HG03280 (cell line): Measurements from ENCODE around the gene BTBD16.
A peak's percentile ranks its signal among the peaks of the same experiment; 100 is the strongest.

Experiments used
- ATAC-seq: cut with Tn5 transposase; IDR thresholded peaks from one replicate; pipeline ENCODE4 v1.9.1; 2021; ENCODE audit warnings: mild to moderate bottlenecking, moderate library complexity; ENCODE audit not compliant: unreplicated experiment

Gene BTBD16

GRCh38 chr10:122292376-122292775 is 21.3 kb downstream of the BTBD16 start:
- ATAC-seq, result no peak

- no peak for ATAC-seq
Observed at GRCh38 chr10:122293156-122293960, 22.3 kb downstream of the BTBD16 start.

- no peak for ATAC-seq
Observed at GRCh38 chr10:122293961-122294380, 22.9 kb downstream of the BTBD16 start.

- no peak for ATAC-seq
Observed at GRCh38 chr10:122294511-122295450, 23.7 kb downstream of the BTBD16 start.

- no peak for ATAC-seq
Observed at GRCh38 chr10:122295451-122295809, 24.3 kb downstream of the BTBD16 start.

- peak; percentile 67 for ATAC-seq
Observed at GRCh38 chr10:122296363-122297120, 25.4 kb downstream of the BTBD16 start.

- no peak for ATAC-seq
Observed at GRCh38 chr10:122297583-122297982, 26.5 kb downstream of the BTBD16 start.

- ATAC-seq, result no peak
Observed at GRCh38 chr10:122298206-122298597, 27.1 kb downstream of the BTBD16 start.

- no peak for ATAC-seq
Observed at GRCh38 chr10:122298598-122299301, 27.7 kb downstream of the BTBD16 start.

- no peak for ATAC-seq
Observed at GRCh38 chr10:122299423-122300075, 28.5 kb downstream of the BTBD16 start.

GRCh38 chr10:122301055-122301810 is 30.1 kb downstream of the BTBD16 start:
- ATAC-seq, result no peak

GRCh38 chr10:122301811-122302115 is 30.7 kb downstream of the BTBD16 start:
- ATAC-seq, result no peak

- no peak for ATAC-seq
Observed at GRCh38 chr10:122302315-122302714, 31.2 kb downstream of the BTBD16 start.

- no peak for ATAC-seq
Observed at GRCh38 chr10:122303271-122304053, 32.4 kb downstream of the BTBD16 start.

GRCh38 chr10:122304054-122304579 is 33.0 kb downstream of the BTBD16 start:
- no peak for ATAC-seq

GRCh38 chr10:122306282-122306681 is 35.2 kb downstream of the BTBD16 start:
- ATAC-seq, result no peak

GRCh38 chr10:122306744-122307143 is 35.6 kb downstream of the BTBD16 start:
- no peak for ATAC-seq

- ATAC-seq, result peak; percentile 77
Observed at GRCh38 chr10:122307669-122308416, 36.7 kb downstream of the BTBD16 start.
